Stomach (tissue), 4 donors: Measurements from ENCODE around the gene ZNF473.

Source experiments
- CTCF ChIP-seq, 7 experiments: fragments of 450-650 bp in 4 of 7; fragments of 200-600 bp in 3 of 7; sonication (generic) in 3 of 7; IDR thresholded peaks; one replicate each; pipeline ENCODE4 v1.5.1; 2016 to 2019; ENCODE audit warnings: antibody characterized with exemption in 7 of 7, control low read depth in 2 of 7, mild to moderate bottlenecking in 1 of 7
- POLR2A ChIP-seq, 4 donors: fragments of 450-650 bp; IDR thresholded peaks; one replicate each; pipeline ENCODE4 v1.6.1; 2016; ENCODE audit warnings: antibody characterized with exemption in 4 of 4, control low read depth in 2 of 4, mild to moderate bottlenecking in 1 of 4, moderate library complexity in 1 of 4

- no peak for TF ChIP-seq CTCF (IDR thresholded peaks at IDR 0.05)
- no peak for TF ChIP-seq POLR2A (IDR thresholded peaks at IDR 0.05)
These were observed 28.1 kb upstream of the ZNF473 start for GRCh38 chr19:49997709-49998108.
